Activated T-cell treated with anti-CD3 and anti-CD28 coated beads, Interleukin-2, amount 50 U/mL, for 24 hours (primary cell): ENCODE measurements around the gene RAET1G.

ENCODE experiments used
- DNase-seq: peaks from one replicate; pipeline ENCODE4 v3.0.0-alpha.2; 2020
- H3K27ac Mint-ChIP-seq: 2 replicates; pipeline ENCODE4 v1.8.0; 2020; ENCODE audit warnings: mild to moderate bottlenecking, mixed read lengths
- H3K27me3 Mint-ChIP-seq: 2 replicates; pipeline ENCODE4 v1.8.0; 2020; ENCODE audit warnings: mixed read lengths
- H3K36me3 Mint-ChIP-seq: 2 replicates; pipeline ENCODE4 v1.8.0; 2020; ENCODE audit warnings: low read depth, mixed read lengths
- H3K4me1 Mint-ChIP-seq: 2 replicates; pipeline ENCODE4 v1.8.0; 2020; ENCODE audit warnings: low read depth, mixed read lengths
- H3K4me3 Mint-ChIP-seq: 2 replicates; pipeline ENCODE4 v1.8.0; 2020; ENCODE audit warnings: mild to moderate bottlenecking, moderate library complexity, mixed read lengths
- H3K9me3 Mint-ChIP-seq: 2 replicates; pipeline ENCODE4 v1.8.0; 2020; ENCODE audit warnings: mixed read lengths

Gene RAET1G

GRCh38 chr6:149890629-149891045, 32.3 kb downstream of the RAET1G start:
- Mint-ChIP-seq H3K4me3 (no peak overlapping the region), H3K27ac (no peak overlapping the region), H3K36me3 (no peaks in the 10 kb centered on the region), H3K9me3 (no peaks in the 10 kb centered on the region), H3K27me3 (peaks cover 12% of the 10 kb centered on the region), H3K4me1 (peaks cover under 1% of the 10 kb centered on the region)
- no peak for DNase-seq

- no peak overlapping the region for H3K4me3 Mint-ChIP-seq
- H3K36me3 Mint-ChIP-seq, result no peaks in the 10 kb centered on the region
- H3K9me3 Mint-ChIP-seq, result no peaks in the 10 kb centered on the region
- no peak for DNase-seq
- H3K4me1 Mint-ChIP-seq, result no peaks in the 10 kb centered on the region
- peaks cover 11% of the 10 kb centered on the region for H3K27me3 Mint-ChIP-seq
- no peak overlapping the region for H3K27ac Mint-ChIP-seq
Observed at GRCh38 chr6:149889326-149889725, 33.6 kb downstream of the RAET1G start.

- no peak for DNase-seq
- no peak overlapping the region for H3K27ac Mint-ChIP-seq
- no peaks in the 10 kb centered on the region for H3K9me3 Mint-ChIP-seq
- H3K36me3 Mint-ChIP-seq, result no peaks in the 10 kb centered on the region
- H3K4me3 Mint-ChIP-seq, result no peak overlapping the region
- no peaks in the 10 kb centered on the region for H3K4me1 Mint-ChIP-seq
- H3K27me3 Mint-ChIP-seq, result peaks cover 12% of the 10 kb centered on the region
Observed at GRCh38 chr6:149888659-149889058, 34.3 kb downstream of the RAET1G start.

GRCh38 chr6:149888093-149888492, 34.8 kb downstream of the RAET1G start:
- H3K27ac Mint-ChIP-seq, result no peak overlapping the region
- H3K4me1 Mint-ChIP-seq, result no peaks in the 10 kb centered on the region
- no peaks in the 10 kb centered on the region for H3K9me3 Mint-ChIP-seq
- H3K4me3 Mint-ChIP-seq, result no peak overlapping the region
- H3K27me3 Mint-ChIP-seq, result peaks cover 10% of the 10 kb centered on the region
- no peak for DNase-seq
- no peaks in the 10 kb centered on the region for H3K36me3 Mint-ChIP-seq

GRCh38 chr6:149887343-149887742, 35.6 kb downstream of the RAET1G start:
- H3K36me3 Mint-ChIP-seq, result no peaks in the 10 kb centered on the region
- H3K27me3 Mint-ChIP-seq, result peaks cover 10% of the 10 kb centered on the region
- H3K9me3 Mint-ChIP-seq, result no peaks in the 10 kb centered on the region
- H3K4me3 Mint-ChIP-seq, result no peak overlapping the region
- no peak overlapping the region for H3K27ac Mint-ChIP-seq
- H3K4me1 Mint-ChIP-seq, result no peaks in the 10 kb centered on the region
- DNase-seq, result no peak

GRCh38 chr6:149885888-149886287, 37.0 kb downstream of the RAET1G start:
- Mint-ChIP-seq H3K4me1 (no peaks in the 10 kb centered on the region), H3K4me3 (no peak overlapping the region), H3K27ac (no peak overlapping the region), H3K27me3 (peaks cover 11% of the 10 kb centered on the region), H3K9me3 (no peaks in the 10 kb centered on the region), H3K36me3 (no peaks in the 10 kb centered on the region)
- DNase-seq, result no peak

- Mint-ChIP-seq H3K27ac (no peak overlapping the region), H3K4me3 (no peak overlapping the region), H3K27me3 (peaks cover 11% of the 10 kb centered on the region), H3K36me3 (no peaks in the 10 kb centered on the region), H3K4me1 (no peaks in the 10 kb centered on the region), H3K9me3 (no peaks in the 10 kb centered on the region)
- no peak for DNase-seq
Observed at GRCh38 chr6:149884617-149885016, 38.3 kb downstream of the RAET1G start.

- H3K4me1 Mint-ChIP-seq, result no peaks in the 10 kb centered on the region
- H3K4me3 Mint-ChIP-seq, result no peak overlapping the region
- no peak for DNase-seq
- peaks cover 11% of the 10 kb centered on the region for H3K27me3 Mint-ChIP-seq
- no peaks in the 10 kb centered on the region for H3K9me3 Mint-ChIP-seq
- H3K36me3 Mint-ChIP-seq, result no peaks in the 10 kb centered on the region
- no peak overlapping the region for H3K27ac Mint-ChIP-seq
Observed at GRCh38 chr6:149884215-149884614, 38.7 kb downstream of the RAET1G start.

- Mint-ChIP-seq H3K27ac (no peak overlapping the region), H3K9me3 (no peaks in the 10 kb centered on the region), H3K27me3 (peaks cover 31% of the 10 kb centered on the region), H3K36me3 (no peaks in the 10 kb centered on the region), H3K4me3 (no peak overlapping the region), H3K4me1 (no peaks in the 10 kb centered on the region)
- DNase-seq, result no peak
Observed at GRCh38 chr6:149881860-149882259, 41.1 kb downstream of the RAET1G start.

GRCh38 chr6:149881066-149881766, 41.7 kb downstream of the RAET1G start:
- no peak overlapping the region for H3K4me3 Mint-ChIP-seq
- H3K27me3 Mint-ChIP-seq, result peaks cover 35% of the 10 kb centered on the region
- DNase-seq, result no peak
- H3K4me1 Mint-ChIP-seq, result no peaks in the 10 kb centered on the region
- H3K36me3 Mint-ChIP-seq, result no peaks in the 10 kb centered on the region
- H3K27ac Mint-ChIP-seq, result no peak overlapping the region
- no peaks in the 10 kb centered on the region for H3K9me3 Mint-ChIP-seq

- DNase-seq, result no peak
- Mint-ChIP-seq H3K9me3 (no peaks in the 10 kb centered on the region), H3K4me1 (no peaks in the 10 kb centered on the region), H3K27ac (no peak overlapping the region), H3K4me3 (no peak overlapping the region), H3K36me3 (no peaks in the 10 kb centered on the region), H3K27me3 (peaks cover 39% of the 10 kb centered on the region)
Observed at GRCh38 chr6:149877659-149878058, 45.3 kb downstream of the RAET1G start.

GRCh38 chr6:149876241-149876933, 46.5 kb downstream of the RAET1G start:
- H3K27ac Mint-ChIP-seq, result no peak overlapping the region
- no peak overlapping the region for H3K4me3 Mint-ChIP-seq
- H3K4me1 Mint-ChIP-seq, result no peaks in the 10 kb centered on the region
- DNase-seq, result no peak
- no peaks in the 10 kb centered on the region for H3K36me3 Mint-ChIP-seq
- H3K27me3 Mint-ChIP-seq, result peaks cover 41% of the 10 kb centered on the region
- peaks cover 3% of the 10 kb centered on the region for H3K9me3 Mint-ChIP-seq

GRCh38 chr6:149872233-149872632, 50.7 kb downstream of the RAET1G start:
- Mint-ChIP-seq H3K9me3 (peaks cover 3% of the 10 kb centered on the region), H3K27me3 (peaks cover 26% of the 10 kb centered on the region), H3K4me1 (no peaks in the 10 kb centered on the region), H3K27ac (no peak overlapping the region), H3K4me3 (no peak overlapping the region), H3K36me3 (no peaks in the 10 kb centered on the region)
- DNase-seq, result no peak

GRCh38 chr6:149871182-149871581, 51.7 kb downstream of the RAET1G start:
- Mint-ChIP-seq H3K27ac (no peak overlapping the region), H3K4me1 (no peaks in the 10 kb centered on the region), H3K27me3 (peaks cover 18% of the 10 kb centered on the region), H3K4me3 (no peak overlapping the region), H3K9me3 (peaks cover 3% of the 10 kb centered on the region), H3K36me3 (no peaks in the 10 kb centered on the region)
- no peak for DNase-seq

GRCh38 chr6:149869275-149869892, 53.5 kb downstream of the RAET1G start:
- peaks cover 14% of the 10 kb centered on the region for H3K27me3 Mint-ChIP-seq
- no peak overlapping the region for H3K27ac Mint-ChIP-seq
- H3K9me3 Mint-ChIP-seq, result peaks cover 3% of the 10 kb centered on the region
- H3K4me1 Mint-ChIP-seq, result peaks cover 7% of the 10 kb centered on the region
- no peak for DNase-seq
- H3K36me3 Mint-ChIP-seq, result no peaks in the 10 kb centered on the region
- H3K4me3 Mint-ChIP-seq, result no peak overlapping the region
